A549 (cell line): Measurements from ENCODE around the gene PAK1. TPM values are rescaled to one million over a fixed set of nuclear protein-coding genes. Genes with fewer than 3 reads are reported as not detected.

Source experiments
- ATAC-seq, 2 experiments: fragments of 200-7000 bp in 1 of 2; fragments of >200 bp in 1 of 2; cut with Nextera tagmentation in 1 of 2; cut with Tn5 transposase in 1 of 2; 3 replicates each; pipeline versions ENCODE4 v1.8.0 to v1.9.1; 2018 to 2020; ENCODE audit warnings: mild to moderate bottlenecking in 1 of 2, moderate library complexity in 1 of 2
- CTCF ChIA-PET: fragments of 300-600 bp; sonication (Branson Sonifier 250); formaldehyde crosslinking; extraction: SDS; loops from one replicate; lab custom pipeline; 2021; ENCODE audit warnings: antibody characterized with exemption, inconsistent platforms; lab: Yijun Ruan, JAX
- POLR2A ChIA-PET: fragments of 350-600 bp; formaldehyde crosslinking; extraction: SDS; loops from one replicate; lab custom pipeline; 2021; ENCODE audit warnings: antibody characterized with exemption, inconsistent platforms; lab: Yijun Ruan, JAX
- DNase-seq, 2 experiments: peaks; one replicate each; pipeline versions ENCODE4 v3.0.0 to v3.0.0-alpha.2; 2011 to 2016; ENCODE audit warnings: low read depth in 1 of 2, low spot score in 1 of 2
- FAIRE-seq: peaks from 2 replicates; lab custom pipeline; 2011; peaks lifted over from hg19 to GRCh38; lab: Jason Lieb, UNC
- H3K27ac ChIP-seq, 2 experiments: fragments of >200 bp; sonication (Bioruptor Twin); formaldehyde crosslinking; 3 replicates each; pipeline ENCODE4 v1.5.1; 2016 to 2017
- H3K4me1 ChIP-seq: fragments of >200 bp; sonication (Bioruptor Twin); formaldehyde crosslinking; 3 replicates; pipeline ENCODE4 v1.6.1; 2016
- H3K4me2 ChIP-seq: fragments of >200 bp; sonication (Bioruptor Twin); formaldehyde crosslinking; 3 replicates; pipeline ENCODE4 v1.6.1; 2016
- H3K4me3 ChIP-seq: fragments of >200 bp; sonication (Bioruptor Twin); formaldehyde crosslinking; 3 replicates; pipeline ENCODE4 v1.5.1; 2016
- H3K9me3 ChIP-seq: fragments of >200 bp; sonication (Bioruptor Twin); formaldehyde crosslinking; 3 replicates; pipeline ENCODE4 v1.6.1; 2016
- ATOH8 ChIP-seq: fragments of 250-450 bp; sonication (Bioruptor Pico); IDR thresholded peaks from 2 replicates; pipeline ENCODE4 v1.5.0; 2020; ENCODE audit warnings: low read depth, mild to moderate bottlenecking, moderate library complexity
- CBX2 ChIP-seq: fragments of 200-600 bp; sonication (generic); IDR thresholded peaks from 2 replicates; pipeline ENCODE4 v1.6.1; 2016; ENCODE audit warnings: low read depth, mild to moderate bottlenecking, borderline replicate concordance
- CBX8 ChIP-seq: fragments of 200-600 bp; sonication (generic); IDR thresholded peaks from 2 replicates; pipeline ENCODE4 v1.6.1; 2016
- CHD2 ChIP-seq: fragments of 150-350 bp; IDR thresholded peaks from 2 replicates; pipeline ENCODE4 v1.6.1; 2014; ENCODE audit warnings: low read length; ENCODE audit not compliant: partially characterized antibody
- CTCF ChIP-seq: fragments of >200 bp; sonication (Bioruptor Twin); formaldehyde crosslinking; IDR thresholded peaks from 3 replicates; pipeline ENCODE4 v1.5.1; 2016
- EHF ChIP-seq: fragments of 250-450 bp; sonication (Bioruptor Pico); IDR thresholded peaks from 2 replicates; pipeline ENCODE4 v1.5.0; 2020; ENCODE audit warnings: mild to moderate bottlenecking
- EHMT2 ChIP-seq: fragments of 200-600 bp; sonication (generic); IDR thresholded peaks from 2 replicates; pipeline ENCODE4 v1.6.1; 2016; ENCODE audit warnings: antibody characterized with exemption, low read depth, mild to moderate bottlenecking, moderate library complexity
- FOSL2 ChIP-seq, 2 experiments: fragments of 450-650 bp in 1 of 2; fragments of >200 bp in 1 of 2; sonication (Bioruptor Twin) in 1 of 2; formaldehyde crosslinking; IDR thresholded peaks; 2 replicates each; pipeline versions ENCODE4 v1.5.0 to v1.6.1; 2016 to 2020; ENCODE audit warnings: mild to moderate bottlenecking in 1 of 2, moderate library complexity in 1 of 2
- FOXS1 ChIP-seq: fragments of 250-450 bp; sonication (Bioruptor Pico); IDR thresholded peaks from 2 replicates; pipeline ENCODE4 v1.5.0; 2020; ENCODE audit warnings: mild to moderate bottlenecking, moderate library complexity
- GATA3 ChIP-seq: IDR thresholded peaks from 2 replicates; pipeline ENCODE4 v1.6.1; 2012; ENCODE audit warnings: borderline replicate concordance
- HES2 ChIP-seq: fragments of >200 bp; sonication (Bioruptor Twin); formaldehyde crosslinking; IDR thresholded peaks from 2 replicates; pipeline ENCODE4 v1.6.1; 2016
- MAFK ChIP-seq: fragments of 450-650 bp; IDR thresholded peaks from 2 replicates; pipeline ENCODE4 v1.6.1; 2014; ENCODE audit not compliant: partially characterized antibody
- NFE2L2 ChIP-seq: fragments of 150-350 bp; conservative IDR thresholded peaks from 2 replicates; pipeline ENCODE4 v1.6.1; 2014; ENCODE audit warnings: low read length
- NPAS2 ChIP-seq: fragments of 250-450 bp; sonication (Bioruptor Pico); IDR thresholded peaks from 2 replicates; pipeline ENCODE4 v1.8.0; 2022; ENCODE audit warnings: mild to moderate bottlenecking, moderate library complexity, borderline replicate concordance
- POLR2A ChIP-seq: IDR thresholded peaks from 2 replicates; pipeline ENCODE4 v1.6.1; 2012; ENCODE audit warnings: mild to moderate bottlenecking, low read length
- POLR2AphosphoS2 ChIP-seq: conservative IDR thresholded peaks from 2 replicates; pipeline ENCODE4 v1.6.1; 2012; ENCODE audit warnings: low read length, improper control_type of control experiment, inconsistent platforms
- RARB ChIP-seq: fragments of 250-450 bp; sonication (Bioruptor Pico); IDR thresholded peaks from 2 replicates; pipeline ENCODE4 v1.8.0; 2021; ENCODE audit warnings: mild to moderate bottlenecking, moderate library complexity
- RFX5 ChIP-seq: fragments of 450-650 bp; IDR thresholded peaks from 2 replicates; pipeline ENCODE4 v1.7.1; 2014; ENCODE audit warnings: antibody characterized with exemption, mild to moderate bottlenecking, moderate library complexity
- RNF2 ChIP-seq: fragments of 200-600 bp; sonication (generic); IDR thresholded peaks from 2 replicates; pipeline ENCODE4 v1.6.1; 2016; ENCODE audit warnings: low read depth, mild to moderate bottlenecking, antibody characterized with exemption, moderate library complexity, borderline replicate concordance
- SMC3 ChIP-seq: fragments of >200 bp; sonication (Bioruptor Twin); formaldehyde crosslinking; IDR thresholded peaks from 3 replicates; pipeline ENCODE4 v1.6.1; 2018; ENCODE audit warnings: inconsistent platforms
- SREBF2 ChIP-seq: fragments of 450-650 bp; IDR thresholded peaks from 2 replicates; pipeline ENCODE4 v1.6.1; 2014; ENCODE audit warnings: mild to moderate bottlenecking, moderate library complexity
- TP53 ChIP-seq: fragments of 250-450 bp; sonication (Bioruptor Pico); IDR thresholded peaks from 2 replicates; pipeline ENCODE4 v1.5.0; 2021; ENCODE audit warnings: mild to moderate bottlenecking, moderate library complexity
- WGBS: methylation state at CpG from one replicate; pipeline ENCODE4 v1.1.6; 2017; ENCODE audit errors: missing lambda C conversion rate; 5-methylcytosine and 5-hydroxymethylcytosine counted together
- polyA plus RNA-seq, 4 experiments: library from polyadenylated mRNA; depleted of rRNA in 3 of 4; stranded (reverse); fragments of >200 nt; fragmentation: RNase III in 1 of 4; extraction: RNeasy Plus Mini Kit Qiagen cat#74134 plus additional on column Dnase treatment in 1 of 4; gene quantifications; 2 replicates in 3 of 4; 3 replicates in 1 of 4; pipeline ENCODE4 v1.2.3, GENCODE V29; 2011 to 2017
- TF ChIP-seq, protein P1 (sequence below): IDR thresholded peaks from 2 replicates; pipeline ENCODE4 v1.6.1; 2012
- TF ChIP-seq, protein P2 (sequence below): IDR thresholded peaks from 2 replicates; pipeline ENCODE4 v1.6.1; 2012; ENCODE audit warnings: low read depth, borderline replicate concordance
- TF ChIP-seq, protein P3 (sequence below): IDR thresholded peaks from 2 replicates; pipeline ENCODE4 v1.6.1; 2012

Gene PAK1
- polyA plus RNA-seq, 2 of the 4 experiments (the other 2 are of a cell fraction): 20.6 to 60.7 TPM

- TF ChIP-seq NFE2L2 (no peak), ATOH8 (CRISPR knock-in tag) (no peak), MAFK (no peak), SREBF2 (no peak), POLR2AphosphoS2 (no peak), CHD2 (no peak)
Measured at GRCh38 chr11:77379934-77380333, 94.0 kb downstream of the PAK1 start (continued).

DNA sequence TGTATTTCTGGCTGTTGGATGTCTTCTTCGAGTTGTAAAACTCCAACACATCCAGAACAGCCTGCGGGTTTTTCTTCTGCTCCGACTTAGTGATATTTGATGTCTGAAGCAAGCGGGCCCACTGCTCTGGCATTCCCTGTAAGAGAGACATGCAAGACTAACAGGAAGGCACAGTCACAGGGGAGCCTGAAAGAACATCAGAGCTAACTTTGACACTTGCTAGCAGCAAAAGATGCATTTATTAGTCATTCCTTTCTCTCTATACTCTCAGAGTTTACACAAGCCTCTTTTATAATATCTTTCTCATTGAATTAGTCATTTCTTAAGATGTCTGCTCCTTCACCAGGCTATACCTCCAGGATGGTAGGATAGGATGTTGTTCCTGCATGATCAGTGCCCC, 94.6 kb downstream of the PAK1 start:
- ChIA-PET CTCF (interaction anchor here (0.6 kb wide), 2 partner anchors 132 to 169 kb away, joined by 3 to 4 read pairs; no protein-coding TSS in a partner anchor), POLR2A (no interaction called here)
- DNase-seq: no peak
- ATAC-seq: 0 out of 6 replicates have a peak, but pooled peaks of 1 of the 2 experiments have one; percentile 43
- no peak overlapping the region for H3K4me3 ChIP-seq
- H3K4me2 ChIP-seq: no peak overlapping the region
- WGBS: 93% methylated on average over 4 of the region's 4 CpGs
- no peak for TF ChIP-seq HES2
- no peak for TF ChIP-seq CBX2
- TF ChIP-seq FOXS1 (CRISPR knock-in tag): no peak
- no peak for TF ChIP-seq RNF2
- TF ChIP-seq, protein P1, sequence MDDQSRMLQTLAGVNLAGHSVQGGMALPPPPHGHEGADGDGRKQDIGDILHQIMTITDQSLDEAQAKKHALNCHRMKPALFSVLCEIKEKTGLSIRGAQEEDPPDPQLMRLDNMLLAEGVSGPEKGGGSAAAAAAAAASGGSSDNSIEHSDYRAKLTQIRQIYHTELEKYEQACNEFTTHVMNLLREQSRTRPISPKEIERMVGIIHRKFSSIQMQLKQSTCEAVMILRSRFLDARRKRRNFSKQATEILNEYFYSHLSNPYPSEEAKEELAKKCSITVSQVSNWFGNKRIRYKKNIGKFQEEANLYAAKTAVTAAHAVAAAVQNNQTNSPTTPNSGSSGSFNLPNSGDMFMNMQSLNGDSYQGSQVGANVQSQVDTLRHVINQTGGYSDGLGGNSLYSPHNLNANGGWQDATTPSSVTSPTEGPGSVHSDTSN: no peak
- no peak for TF ChIP-seq NPAS2 (CRISPR knock-in tag)
- no peak for TF ChIP-seq TP53
- TF ChIP-seq GATA3: no peak
- TF ChIP-seq, protein P2, sequence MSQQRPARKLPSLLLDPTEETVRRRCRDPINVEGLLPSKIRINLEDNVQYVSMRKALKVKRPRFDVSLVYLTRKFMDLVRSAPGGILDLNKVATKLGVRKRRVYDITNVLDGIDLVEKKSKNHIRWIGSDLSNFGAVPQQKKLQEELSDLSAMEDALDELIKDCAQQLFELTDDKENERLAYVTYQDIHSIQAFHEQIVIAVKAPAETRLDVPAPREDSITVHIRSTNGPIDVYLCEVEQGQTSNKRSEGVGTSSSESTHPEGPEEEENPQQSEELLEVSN: no peak
- TF ChIP-seq CBX8: no peak
- no peak for TF ChIP-seq NFE2L2
- no peak for TF ChIP-seq RFX5
- no peak for TF ChIP-seq POLR2A
- no peak for TF ChIP-seq EHMT2
- no peak overlapping the region for H3K27ac ChIP-seq
- no peaks in the 10 kb centered on the region for H3K9me3 ChIP-seq
- H3K4me1 ChIP-seq: no peaks in the 10 kb centered on the region
- FAIRE-seq: no peak

- CTCF ChIA-PET: interaction anchor here (1.3 kb wide), 1 partner anchor 185 kb away, joined by 3 read pairs; no protein-coding TSS in a partner anchor
Measured at GRCh38 chr11:77377734-77378133, 96.2 kb downstream of the PAK1 start.

GRCh38 chr11:77375107-77375506, 98.8 kb downstream of the PAK1 start:
- DNase-seq (no peak), ATAC-seq (no peak), FAIRE-seq (no peak)
- Histone ChIP-seq H3K4me3 (no peak overlapping the region), H3K4me2 (no peak overlapping the region), H3K4me1 (no peaks in the 10 kb centered on the region), H3K27ac (no peak overlapping the region), H3K9me3 (no peaks in the 10 kb centered on the region)
- TF ChIP-seq CTCF: no peak
- TF ChIP-seq POLR2A: no peak
- TF ChIP-seq MAFK: no peak
- no peak for TF ChIP-seq FOSL2 (IDR thresholded peaks at IDR 0.05)
- TF ChIP-seq FOSL2 (CRISPR knock-in tag; IDR thresholded peaks at IDR 0.05): no peak
- TF ChIP-seq TP53: no peak
- TF ChIP-seq, protein P3, sequence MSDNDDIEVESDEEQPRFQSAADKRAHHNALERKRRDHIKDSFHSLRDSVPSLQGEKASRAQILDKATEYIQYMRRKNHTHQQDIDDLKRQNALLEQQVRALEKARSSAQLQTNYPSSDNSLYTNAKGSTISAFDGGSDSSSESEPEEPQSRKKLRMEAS: no peak
- TF ChIP-seq SMC3: no peak
- CTCF ChIA-PET: no interaction called here
- POLR2A ChIA-PET: no interaction called here
- 93% methylated on average over 2 of the region's 2 CpGs for WGBS

More at GRCh38 chr11:77377734-77378133, 96.2 kb downstream of the PAK1 start:
- TF ChIP-seq RARB (CRISPR knock-in tag): no peak
- TF ChIP-seq EHF (CRISPR knock-in tag): no peak
- no peak for TF ChIP-seq POLR2AphosphoS2
- Histone ChIP-seq H3K27ac (no peak overlapping the region), H3K4me3 (no peak overlapping the region), H3K4me2 (no peak overlapping the region), H3K4me1 (no peaks in the 10 kb centered on the region), H3K9me3 (no peaks in the 10 kb centered on the region)
- POLR2A ChIA-PET: no interaction called here
- ATAC-seq (no peak), FAIRE-seq (no peak), DNase-seq (no peak)
- WGBS: 78% methylated on average over 2 of the region's 2 CpGs
